Esophagus muscularis mucosa (tissue), 3 donors: ENCODE measurements around the gene OR2G3.

Source experiments
- CTCF ChIP-seq, 3 experiments: fragments of 200-600 bp in 2 of 3; fragments of 450-650 bp in 1 of 3; sonication (generic) in 2 of 3; IDR thresholded peaks; one replicate each; pipeline ENCODE4 v1.5.1; 2017 to 2019; ENCODE audit warnings: antibody characterized with exemption in 3 of 3, mild to moderate bottlenecking in 2 of 3, moderate library complexity in 1 of 3
- POLR2A ChIP-seq: fragments of 450-650 bp; IDR thresholded peaks from one replicate; pipeline ENCODE4 v1.6.1; 2017; ENCODE audit warnings: antibody characterized with exemption, moderate library complexity, mild to moderate bottlenecking, low read depth
- POLR2AphosphoS5 ChIP-seq, 2 donors: sonication (generic); formaldehyde crosslinking; IDR thresholded peaks; one replicate each; pipeline ENCODE4 v1.6.1; 2017; ENCODE audit warnings: antibody characterized with exemption in 2 of 2

- TF ChIP-seq CTCF (IDR thresholded peaks at IDR 0.05) (no peak), POLR2AphosphoS5 (IDR thresholded peaks at IDR 0.05) (no peak), POLR2A (no peak)
Measured at GRCh38 chr1:247627951-247628350, 22.6 kb downstream of the OR2G3 start.
